ENCODE results near the gene STRBP. TPM values are rescaled to one million over a fixed set of nuclear protein-coding genes. Genes with fewer than 3 reads are reported as not detected.
A peak's percentile ranks its signal among the peaks of the same experiment; 100 is the strongest.

Gene STRBP
- total RNA-seq, 1 experiment from 2014 or later, result 10.6 TPM

- DNase-seq (ENCODE audit: low read depth), result no peak
Observed at GRCh38 chr9:123099548-123099947, 168.8 kb downstream of the STRBP start.

GRCh38 chr9:123099042-123099441 lies 169.3 kb downstream of the STRBP start:
- no peak for DNase-seq (ENCODE audit: low read depth)

- no peak for DNase-seq (ENCODE audit: low read depth)
Observed at GRCh38 chr9:123098096-123098459, 170.3 kb downstream of the STRBP start.

GRCh38 chr9:123097430-123098095 lies 170.8 kb downstream of the STRBP start:
- no peak for DNase-seq (ENCODE audit: low read depth)

GRCh38 chr9:123096987-123097386 lies 171.4 kb downstream of the STRBP start:
- DNase-seq (ENCODE audit: low read depth), result no peak

- DNase-seq (ENCODE audit: low read depth), result no peak
Observed at GRCh38 chr9:123093141-123093540, 175.2 kb downstream of the STRBP start.

GRCh38 chr9:123091459-123091858 lies 176.9 kb downstream of the STRBP start:
- no peak for DNase-seq (ENCODE audit: low read depth)

- DNase-seq (ENCODE audit: low read depth), result no peak
Observed at GRCh38 chr9:123090956-123091355, 177.4 kb downstream of the STRBP start.

GRCh38 chr9:123090198-123090896 lies 178.0 kb downstream of the STRBP start:
- DNase-seq (ENCODE audit: low read depth), result no peak

GRCh38 chr9:123089790-123090189 lies 178.6 kb downstream of the STRBP start:
- DNase-seq (ENCODE audit: low read depth), result no peak

- DNase-seq (ENCODE audit: low read depth), result no peak
Observed at GRCh38 chr9:123089040-123089439, 179.3 kb downstream of the STRBP start.

GRCh38 chr9:123087359-123087888 lies 181.0 kb downstream of the STRBP start:
- no peak for DNase-seq (ENCODE audit: low read depth)

GRCh38 chr9:123085916-123086315 lies 182.5 kb downstream of the STRBP start:
- no peak for DNase-seq (ENCODE audit: low read depth)

GRCh38 chr9:123084256-123084655 lies 184.1 kb downstream of the STRBP start:
- DNase-seq (ENCODE audit: low read depth), result no peak

- DNase-seq (ENCODE audit: low read depth), result no peak
Observed at GRCh38 chr9:123083680-123084079, 184.7 kb downstream of the STRBP start.

GRCh38 chr9:123081824-123082223 lies 186.6 kb downstream of the STRBP start:
- peak; percentile 25 for DNase-seq (ENCODE audit: low read depth)

- DNase-seq (ENCODE audit: low read depth), result no peak
Observed at GRCh38 chr9:123080444-123080843, 187.9 kb downstream of the STRBP start.

GRCh38 chr9:123074628-123075027 lies 193.8 kb downstream of the STRBP start:
- DNase-seq (ENCODE audit: low read depth), result no peak

GRCh38 chr9:123073991-123074422 lies 194.4 kb downstream of the STRBP start:
- peak; percentile 76 for DNase-seq (ENCODE audit: low read depth)

GRCh38 chr9:123073441-123073840 lies 194.9 kb downstream of the STRBP start:
- no peak for DNase-seq (ENCODE audit: low read depth)

GRCh38 chr9:123072407-123072995 lies 195.9 kb downstream of the STRBP start:
- no peak for DNase-seq (ENCODE audit: low read depth)

Measured in RPMI7951 (cell line).